Spleen (tissue), 11 donors: Measurements from ENCODE around the gene SNAPC5. TPM values are rescaled to one million over a fixed set of nuclear protein-coding genes. Genes with fewer than 3 reads are reported as not detected.
"Not testable (repeated sequence)": the region's sequence is repeated elsewhere in the genome, so short reads cannot be mapped to it uniquely, and the experiment has no call there.

Source experiments
- DNase-seq: peaks from one replicate; pipeline ENCODE4 v3.0.0-alpha.2; 2020
- H3K27ac ChIP-seq, 8 donors: fragments of 200-600 bp; sonication (generic) in 7 of 8; 1 replicate in 4 of 8; 2 replicates in 4 of 8; pipeline versions ENCODE4 v1.5.0 to v1.8.0; 2016 to 2021; ENCODE audit warnings: inconsistent platforms in 4 of 8, mild to moderate bottlenecking in 4 of 8, moderate library complexity in 1 of 8
- H3K27me3 ChIP-seq, 7 donors: fragments of 200-600 bp; sonication (generic) in 6 of 7; replicated peaks in 1 of 7; 1 replicate in 4 of 7; 2 replicates in 3 of 7; pipeline versions ENCODE4 v1.5.0 to v1.8.0; 2016 to 2021; ENCODE audit warnings: inconsistent platforms in 3 of 7, mild to moderate bottlenecking in 1 of 7
- H3K36me3 ChIP-seq, 6 donors: fragments of 200-600 bp; sonication (generic) in 5 of 6; 1 replicate in 4 of 6; 2 replicates in 2 of 6; pipeline versions ENCODE4 v1.5.0 to v1.8.0; 2016 to 2021; ENCODE audit warnings: inconsistent platforms in 2 of 6
- H3K4me1 ChIP-seq, 6 donors: fragments of 200-600 bp; sonication (generic) in 5 of 6; 1 replicate in 3 of 6; 2 replicates in 3 of 6; pipeline versions ENCODE4 v1.5.0 to v1.8.0; 2016 to 2021; ENCODE audit warnings: inconsistent platforms in 3 of 6
- H3K4me3 ChIP-seq, 8 donors: fragments of 200-600 bp; sonication (generic) in 7 of 8; 1 replicate in 4 of 8; 2 replicates in 4 of 8; pipeline versions ENCODE4 v1.5.0 to v1.8.0; 2016 to 2021; ENCODE audit warnings: inconsistent platforms in 4 of 8, mild to moderate bottlenecking in 4 of 8, moderate library complexity in 2 of 8
- H3K9me3 ChIP-seq, 8 donors: fragments of 200-600 bp; sonication (generic) in 7 of 8; 1 replicate in 4 of 8; 2 replicates in 4 of 8; pipeline versions ENCODE4 v1.5.0 to v1.8.0; 2016 to 2021; ENCODE audit warnings: inconsistent platforms in 4 of 8
- CTCF ChIP-seq, 11 experiments: fragments of 200-600 bp in 7 of 11; fragments of 450-650 bp in 4 of 11; sonication (generic) in 4 of 11; IDR thresholded peaks in 8 of 11; conservative IDR thresholded peaks in 3 of 11; 1 replicate in 7 of 11; 2 replicates in 4 of 11; pipeline versions ENCODE4 v1.4.0 to v1.8.0; 2016 to 2021; ENCODE audit warnings: antibody characterized with exemption in 11 of 11, inconsistent platforms in 4 of 11, mild to moderate bottlenecking in 1 of 11
- POLR2A ChIP-seq, 3 donors: fragments of 450-650 bp; IDR thresholded peaks; one replicate each; pipeline ENCODE4 v1.5.1; 2017; ENCODE audit warnings: antibody characterized with exemption in 3 of 3, mild to moderate bottlenecking in 1 of 3
- POLR2AphosphoS5 ChIP-seq, 3 donors: sonication (generic); formaldehyde crosslinking; IDR thresholded peaks; one replicate each; pipeline ENCODE4 v1.5.1; 2017; ENCODE audit warnings: antibody characterized with exemption in 3 of 3
- WGBS, 5 donors: extraction: QIAGEN DNeasy Blood & Tissue Kit in 3 of 5; methylation state at CpG; one replicate each; pipeline versions ENCODE4 v1.1.5 to v1.1.7; 2013 to 2018; 5-methylcytosine and 5-hydroxymethylcytosine counted together
- intact Hi-C: fragments of 100-400 bp; cut with DNase I; formaldehyde crosslinking; loops from one replicate; pipeline ENCODE4 v1.15.0; 2023; ENCODE audit warnings: low total_unique reads
- polyA plus RNA-seq, 3 donors: library from polyadenylated mRNA; stranded (reverse); fragments of 200-250 nt; gene quantifications; one replicate each; pipeline ENCODE4 v1.2.1, GENCODE V29; 2013
- total RNA-seq, 7 donors: library from RNA; depleted of rRNA in 3 of 7; stranded (reverse); fragments of >200 nt in 3 of 7; fragmentation: NEBNext Ultra II Directional in 4 of 7; extraction: Animal tissue kit (Norgen Biotek cat#: 25700) in 4 of 7; gene quantifications; one replicate each; pipeline versions ENCODE4 v1.1.0 to v1.2.1, GENCODE V29; 2016 to 2021
- donor health status: healthy with polysubstance abuse.
- donor health status: DM: no; HTN: no; CAD: no; lungs with moderate emphysema.
- donor health status: DM: no; HTN: no; CAD: no.
- donor health status: Bipolar disorder and iron deficiency.
- donor health status: healthy.
- donor health status: DM: no; HTN: no; CAD: no.
- donor health status: DM: yes; HTN: yes; CAD: no.

The SNAPC5 gene
- total and polyA plus RNA-seq, 10 donors, result 20.0 to 46.8 (median 26.5) TPM

- peak overlapping the region in 6 of 8 donors; percentile 29 to 56 (median 40) for H3K27ac ChIP-seq
- H3K4me3 ChIP-seq, result no peak overlapping the region
- peaks cover 0 to 43% (median 0%) of the 10 kb centered on the region in 6 donors for H3K36me3 ChIP-seq
- H3K27me3 ChIP-seq, result no peaks in the 10 kb centered on the region
- peaks cover 0 to 24% (median 10%) of the 10 kb centered on the region in 6 donors for H3K4me1 ChIP-seq
- WGBS, 5 donors, result 31 to 50% (median 36%) methylated on average over 8 of the region's 8 CpGs
- intact Hi-C loops, result no loop called here
- TF ChIP-seq CTCF (IDR thresholded peaks at IDR 0.05 in 8 of 11, conservative IDR thresholded peaks at IDR 0.05 in 3 of 11), result no peak
- no peak for TF ChIP-seq POLR2AphosphoS5 (IDR thresholded peaks at IDR 0.05)
- no peak for TF ChIP-seq POLR2A (IDR thresholded peaks at IDR 0.05)
- DNase-seq, result no peak
- no peaks in the 10 kb centered on the region for H3K9me3 ChIP-seq
Measured at GRCh38 chr15:66472176-66472999, 25.2 kb downstream of the SNAPC5 start.

- DNase-seq, H3K9me3 ChIP-seq, H3K27me3 ChIP-seq, intact Hi-C loops, H3K27ac ChIP-seq, H3K4me3 ChIP-seq: not testable (repeated sequence)
- Histone ChIP-seq H3K36me3 (peaks cover 0 to 45% (median 0%) of the 10 kb centered on the region in 6 donors), H3K4me1 (peaks cover 0 to 24% (median 10%) of the 10 kb centered on the region in 6 donors)
- WGBS, 5 donors, result 91 to 94% (median 94%) methylated on average over 4 of the region's 4 CpGs
Measured at GRCh38 chr15:66470825-66471224, 26.7 kb downstream of the SNAPC5 start.

- DNase-seq, H3K9me3 ChIP-seq, H3K27ac ChIP-seq, H3K27me3 ChIP-seq, intact Hi-C loops, H3K4me3 ChIP-seq: not testable (repeated sequence)
- peaks cover 0 to 58% (median 0%) of the 10 kb centered on the region in 6 donors for H3K36me3 ChIP-seq
- H3K4me1 ChIP-seq, result peaks cover 0 to 17% (median 10%) of the 10 kb centered on the region in 6 donors
- WGBS, 5 donors, result 94 to 98% (median 96%) methylated on average over 11 of the region's 11 CpGs
Measured at GRCh38 chr15:66467162-66468040, 30.2 kb downstream of the SNAPC5 start.

- H3K4me1 ChIP-seq, H3K27ac ChIP-seq, DNase-seq, H3K4me3 ChIP-seq, H3K27me3 ChIP-seq, intact Hi-C loops, H3K9me3 ChIP-seq: not testable (repeated sequence)
- H3K36me3 ChIP-seq, result peaks cover 0 to 59% (median 0%) of the 10 kb centered on the region in 6 donors
- WGBS, 5 donors, result 91 to 94% (median 92%) methylated on average over 6 of the region's 6 CpGs
Measured at GRCh38 chr15:66465294-66465693, 32.3 kb downstream of the SNAPC5 start.

GRCh38 chr15:66462627-66463026, 34.9 kb downstream of the SNAPC5 start:
- no peaks in the 10 kb centered on the region for H3K27me3 ChIP-seq
- 84 to 96% (median 91%) methylated on average over 4 of the region's 4 CpGs for WGBS, 5 donors
- no peaks in the 10 kb centered on the region for H3K9me3 ChIP-seq
- no peak overlapping the region for H3K4me3 ChIP-seq
- peaks cover 0 to 58% (median 0%) of the 10 kb centered on the region in 6 donors for H3K36me3 ChIP-seq
- H3K27ac ChIP-seq, result no peak overlapping the region
- TF ChIP-seq POLR2AphosphoS5 (IDR thresholded peaks at IDR 0.05) (no peak), POLR2A (IDR thresholded peaks at IDR 0.05) (no peak), CTCF (IDR thresholded peaks at IDR 0.05 in 8 of 11, conservative IDR thresholded peaks at IDR 0.05 in 3 of 11) (no peak)
- no peak for DNase-seq
- no peaks in the 10 kb centered on the region for H3K4me1 ChIP-seq
- intact Hi-C loops, result no loop called here
